NCI-H1930 (cell line): ENCODE results near the gene SLC7A7.
A peak's percentile ranks its signal among the peaks of the same experiment; 100 is the strongest.
"Not testable (repeated sequence)": the region's sequence is repeated elsewhere in the genome, so short reads cannot be mapped to it uniquely, and the experiment has no call there.

Experiments used
- DNase-seq, 2 experiments: peaks; one replicate each; lab custom pipeline; 2025; lab: John Stamatoyannopoulos, UW

The SLC7A7 gene

DNA sequence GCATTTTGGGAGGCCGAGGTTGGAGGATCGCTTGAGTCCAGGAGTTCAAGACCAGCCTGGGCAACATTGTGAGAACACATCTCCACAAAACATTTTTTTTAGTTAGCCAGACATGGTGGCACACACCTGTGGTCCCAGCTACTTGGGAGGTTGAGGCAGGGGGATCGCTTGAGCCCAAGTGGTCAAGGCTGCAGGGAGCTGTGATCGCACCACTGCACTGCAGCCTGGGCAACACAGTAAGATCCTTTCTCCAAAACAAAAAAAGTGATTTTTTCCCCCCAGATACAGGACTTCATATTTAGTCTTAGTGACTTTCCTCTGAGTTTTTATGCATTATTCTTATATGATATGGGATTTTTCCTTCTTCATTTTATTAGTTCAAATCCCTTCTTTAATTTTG is 28.6 kb downstream of the SLC7A7 start:
- DNase-seq: no peak

DNA sequence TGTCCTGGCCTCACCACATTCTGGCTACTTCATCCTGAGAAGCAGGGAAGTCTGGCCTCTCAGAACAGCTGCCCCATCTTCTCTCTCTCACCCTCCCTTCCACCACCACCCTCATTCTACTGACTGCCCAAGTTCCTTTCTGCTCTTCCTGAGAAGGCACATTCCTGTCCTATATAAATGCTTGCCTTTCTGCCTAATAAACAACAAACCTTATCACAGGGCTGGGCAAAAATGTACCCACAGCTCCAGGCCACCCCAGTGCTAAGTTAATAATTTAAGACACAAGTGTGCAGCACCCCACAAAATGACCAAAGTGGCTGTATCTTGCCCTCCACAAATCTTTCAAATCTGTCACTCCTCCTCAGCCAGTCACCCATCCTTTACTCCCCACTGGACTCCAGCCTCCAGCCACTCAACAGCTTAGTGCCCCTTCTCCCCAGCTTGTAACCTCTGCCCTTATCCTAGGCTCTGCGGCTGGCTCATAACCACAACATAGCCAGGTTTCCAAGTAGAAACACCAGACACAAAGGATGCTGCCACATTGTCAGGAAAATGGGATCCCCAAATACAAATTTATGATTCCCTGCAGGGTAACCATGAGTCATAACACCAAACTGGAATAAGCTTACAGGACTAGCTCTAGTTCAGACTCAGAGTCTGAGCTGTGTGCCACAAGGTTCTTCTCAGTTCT is 33.8 kb downstream of the SLC7A7 start:
- no peak for DNase-seq

DNA sequence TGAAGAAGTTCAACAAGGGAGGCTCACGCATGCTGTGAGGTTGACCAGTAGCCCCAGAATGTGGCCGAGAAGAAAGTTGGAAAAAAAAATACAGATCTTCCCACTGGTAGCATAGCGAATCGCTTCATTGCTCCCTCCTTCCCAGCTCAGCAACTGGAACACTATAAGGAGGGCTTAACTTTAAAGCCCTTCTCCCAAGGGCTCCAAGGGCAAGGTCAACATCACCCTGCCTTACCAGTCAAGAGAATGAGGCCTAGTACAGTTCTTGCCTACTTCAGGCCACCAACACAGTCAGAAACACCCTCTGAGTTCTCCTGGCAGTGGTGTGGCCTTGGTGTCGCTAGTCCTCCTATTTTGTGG is 34.3 kb downstream of the SLC7A7 start:
- no peak for DNase-seq

DNA sequence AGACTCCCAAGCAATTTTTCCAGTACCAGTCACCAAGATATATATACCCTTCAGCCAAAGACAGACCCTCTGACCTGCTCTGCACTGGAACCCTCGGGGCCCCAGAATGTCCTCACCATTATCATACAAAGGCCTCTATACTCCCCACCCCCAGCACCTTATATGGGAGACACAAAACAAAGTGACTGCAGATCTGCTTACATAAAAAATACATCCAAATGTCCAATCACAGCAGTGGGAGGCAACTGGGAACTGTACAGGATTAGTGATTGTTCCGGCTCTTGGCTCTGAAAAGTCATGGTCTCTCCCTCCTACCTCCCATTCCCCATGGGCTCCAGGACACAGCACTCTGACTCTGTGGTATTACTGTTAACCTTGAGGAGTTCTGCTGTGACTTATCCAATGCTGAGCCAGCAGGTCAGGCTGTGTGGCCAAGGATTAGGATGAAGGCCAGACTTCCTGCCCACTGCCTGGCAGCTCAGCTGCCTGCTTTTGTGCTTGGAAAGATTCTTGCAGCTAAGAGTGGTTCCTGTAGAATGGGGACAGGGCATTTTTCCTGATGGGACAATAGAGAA is 35.0 kb downstream of the SLC7A7 start:
- DNase-seq: no peak

DNA sequence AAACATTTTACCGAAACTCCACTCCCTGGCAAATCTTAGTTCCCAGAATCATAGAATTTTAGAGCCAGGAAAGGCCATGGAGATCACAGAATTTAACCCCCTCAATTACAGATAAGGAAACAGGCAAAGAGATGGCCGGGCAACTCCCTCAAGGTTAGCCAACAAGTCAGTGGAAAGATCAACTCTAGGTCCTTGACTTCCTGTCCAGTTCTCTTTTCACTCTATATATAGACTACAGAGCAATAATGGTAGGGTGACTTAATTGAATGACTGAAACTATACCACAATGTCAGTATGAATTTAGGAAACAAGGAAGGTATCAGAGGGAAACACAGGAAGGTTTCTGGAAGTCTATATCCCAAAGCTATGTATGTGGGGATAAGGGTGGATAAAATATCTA is 37.2 kb downstream of the SLC7A7 start:
- no peak for DNase-seq

GRCh38 chr14:22776849-22777248 is 38.4 kb downstream of the SLC7A7 start:
- DNase-seq: not testable (repeated sequence)

DNA sequence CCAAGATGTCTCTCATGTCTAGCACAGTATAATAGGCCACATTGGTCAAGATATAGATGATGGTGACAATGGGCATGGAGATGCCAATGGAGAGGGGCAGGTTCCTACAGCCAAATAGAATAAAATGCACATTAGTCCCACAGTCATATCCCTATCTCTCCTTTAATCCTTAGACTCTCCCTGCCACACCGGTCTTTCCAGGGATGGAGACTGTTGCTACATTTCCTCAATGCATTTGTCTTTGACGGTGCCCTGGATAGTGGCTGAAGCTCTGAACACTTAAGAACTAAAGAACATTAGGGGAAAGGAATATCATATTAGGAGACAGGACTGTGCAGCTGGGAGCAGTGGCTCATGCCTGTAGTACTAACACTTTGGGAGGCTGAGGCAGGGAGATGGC is 39.0 kb downstream of the SLC7A7 start:
- DNase-seq: no peak

DNA sequence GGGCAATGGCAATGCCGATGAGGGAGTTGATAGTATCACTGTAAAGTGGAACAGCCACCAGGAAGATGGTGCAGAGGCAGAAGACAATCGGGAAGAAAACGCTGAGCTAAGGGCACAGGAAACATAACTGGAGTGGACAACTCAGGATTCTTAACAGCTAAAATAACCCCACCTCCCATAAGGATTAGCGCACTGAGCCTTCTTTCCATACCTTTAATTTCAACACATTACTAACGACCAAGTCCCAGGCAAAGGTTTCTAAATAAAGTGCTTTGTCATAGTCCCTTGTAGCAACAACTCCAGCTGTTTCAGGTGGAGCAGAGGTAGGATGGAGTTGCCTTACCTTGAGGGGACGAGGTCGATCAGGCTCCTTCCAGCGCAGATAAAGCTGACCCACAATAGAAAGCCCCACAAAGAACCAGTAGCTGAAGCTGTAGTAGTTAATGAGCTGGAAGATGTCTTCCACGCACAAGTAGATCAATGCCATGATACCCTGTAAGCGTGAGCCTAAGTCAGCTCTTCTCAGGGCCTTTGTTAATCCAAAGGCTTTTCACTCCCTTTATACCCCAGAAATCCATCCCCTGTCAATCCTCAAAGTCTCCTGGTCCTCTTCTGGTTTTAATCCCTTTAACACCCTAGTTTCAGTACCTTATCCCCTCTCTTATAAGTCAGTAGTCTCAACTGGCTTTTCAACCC is 41.1 kb downstream of the SLC7A7 start:
- DNase-seq: no peak

DNA sequence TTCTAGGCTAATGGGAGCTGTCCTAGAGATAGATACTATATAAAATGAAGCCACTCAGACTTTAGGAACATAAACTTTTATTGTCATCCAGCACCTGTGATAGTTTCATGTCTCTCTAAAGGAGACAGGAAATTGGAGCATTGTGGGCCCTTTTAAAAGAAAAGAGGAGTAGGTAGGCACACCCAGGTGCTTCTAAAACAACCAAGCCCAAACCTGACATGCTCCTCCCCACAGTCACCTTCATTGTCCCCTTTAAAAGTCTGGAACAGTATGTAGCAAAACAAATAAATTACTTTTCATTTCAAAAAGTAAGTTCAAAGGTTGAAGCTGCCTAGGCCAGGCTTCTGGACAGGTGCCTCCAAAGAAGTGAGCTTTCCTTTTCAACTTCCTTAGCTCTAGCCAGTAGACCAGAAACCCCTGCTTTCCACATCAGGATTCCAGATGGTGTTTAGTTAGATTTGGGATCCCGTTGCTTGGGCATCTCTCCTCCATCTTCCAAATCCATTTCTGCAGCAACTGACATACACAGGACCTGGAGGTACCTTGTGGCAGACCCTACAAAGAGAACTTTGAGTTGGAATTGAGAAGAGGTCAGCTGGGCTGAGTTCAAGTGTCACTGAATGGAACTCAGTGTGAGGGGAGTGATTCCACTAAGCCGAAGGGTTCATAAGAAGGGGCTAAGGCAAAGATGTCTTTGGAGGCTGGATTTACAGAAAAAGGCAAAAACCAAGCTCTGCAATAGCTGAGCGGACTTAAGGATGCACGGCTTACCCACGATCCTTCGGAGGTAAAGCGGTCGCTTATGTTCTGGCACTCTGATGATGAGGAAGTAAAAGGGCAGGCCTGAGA is 41.8 kb downstream of the SLC7A7 start:
- DNase-seq: no peak

DNA sequence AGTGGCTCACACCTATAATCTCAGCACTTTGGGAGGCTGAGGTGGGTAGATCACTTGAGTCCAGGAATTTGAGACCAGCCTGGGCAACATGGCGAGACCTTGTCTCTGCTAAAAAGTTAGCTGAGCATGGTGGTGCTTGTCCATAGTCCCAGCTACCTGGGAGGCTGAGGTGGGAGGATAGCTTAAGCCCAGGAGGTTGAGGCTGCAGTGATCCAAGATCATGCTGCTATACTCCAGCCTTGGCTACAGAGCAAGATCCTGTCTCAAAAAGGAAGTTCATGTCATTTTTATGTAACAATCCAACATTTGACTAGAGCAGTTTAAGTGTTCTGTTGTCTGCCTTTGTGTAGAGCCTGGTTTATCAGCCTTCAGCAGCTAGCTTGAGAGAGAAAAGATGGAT is 42.5 kb downstream of the SLC7A7 start:
- DNase-seq: no peak

DNA sequence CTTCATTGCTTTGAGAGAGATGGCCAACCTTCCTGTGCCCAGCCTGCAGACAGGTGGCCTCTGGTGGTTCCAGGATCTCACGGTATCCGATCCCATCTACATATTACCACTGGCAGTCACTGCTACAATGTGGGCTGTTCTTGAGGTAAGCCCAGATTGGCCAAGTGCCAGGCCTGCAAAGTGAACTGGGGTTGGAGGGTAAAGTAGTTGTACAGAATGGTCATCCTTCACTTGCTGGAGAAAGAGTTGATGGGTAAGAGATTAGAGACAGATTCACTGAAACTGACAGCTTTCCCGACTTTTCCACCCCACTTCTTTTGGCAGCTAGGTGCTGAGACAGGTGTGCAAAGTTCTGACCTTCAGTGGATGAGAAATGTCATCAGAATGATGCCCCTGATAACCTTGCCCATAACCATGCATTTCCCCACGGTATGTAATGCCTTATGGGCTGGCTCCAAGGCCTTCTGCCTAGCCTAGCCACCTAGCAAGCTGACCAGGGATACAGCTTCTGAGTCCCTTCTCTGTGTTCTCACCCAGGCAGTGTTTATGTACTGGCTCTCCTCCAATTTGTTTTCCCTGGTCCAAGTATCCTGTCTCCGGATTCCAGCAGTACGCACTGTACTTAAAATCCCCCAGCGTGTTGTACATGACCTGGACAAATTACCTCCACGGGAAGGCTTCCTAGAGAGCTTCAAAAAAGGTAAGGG is 44.6 kb downstream of the SLC7A7 start:
- no peak for DNase-seq

DNA sequence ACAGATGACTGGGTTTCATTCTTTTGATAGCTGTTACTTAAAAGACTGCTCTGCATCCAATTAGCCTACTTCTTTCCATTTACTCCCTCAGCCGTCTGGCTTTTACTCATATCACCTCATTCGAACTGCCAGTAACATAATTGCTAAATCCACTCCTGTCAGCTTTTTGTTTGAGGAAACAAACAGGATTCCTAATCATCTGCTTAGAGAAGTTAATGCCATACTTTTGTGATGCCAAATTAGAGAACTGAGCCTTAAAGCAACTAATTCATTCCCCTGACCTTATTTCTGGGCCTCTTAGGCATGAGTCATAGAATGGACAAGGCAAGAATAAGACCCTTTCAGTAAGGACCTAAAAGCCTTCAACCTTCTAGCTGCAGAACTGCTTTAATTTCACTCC is 45.9 kb downstream of the SLC7A7 start:
- no peak for DNase-seq

DNA sequence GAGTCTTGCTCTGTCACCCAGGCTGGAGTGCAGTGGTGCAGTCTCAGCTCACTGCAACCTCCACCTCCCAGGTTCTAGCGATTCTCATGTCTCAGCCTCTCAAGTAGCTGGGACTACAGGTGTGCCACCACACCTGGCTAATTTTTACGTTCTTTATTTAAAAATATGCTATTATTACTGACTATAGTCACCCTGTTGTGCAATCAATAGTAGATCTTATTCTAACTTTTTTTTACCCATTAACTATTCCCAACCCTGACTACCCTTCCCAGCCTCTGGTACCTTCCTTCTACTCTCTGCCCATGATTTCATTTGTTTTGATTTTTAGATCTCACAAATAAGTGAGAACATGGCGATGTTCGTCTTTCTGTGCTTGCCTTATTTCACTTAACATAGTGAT is 46.3 kb downstream of the SLC7A7 start:
- no peak for DNase-seq

GRCh38 chr14:22767323-22767589 is 48.0 kb downstream of the SLC7A7 start:
- no peak for DNase-seq

DNA sequence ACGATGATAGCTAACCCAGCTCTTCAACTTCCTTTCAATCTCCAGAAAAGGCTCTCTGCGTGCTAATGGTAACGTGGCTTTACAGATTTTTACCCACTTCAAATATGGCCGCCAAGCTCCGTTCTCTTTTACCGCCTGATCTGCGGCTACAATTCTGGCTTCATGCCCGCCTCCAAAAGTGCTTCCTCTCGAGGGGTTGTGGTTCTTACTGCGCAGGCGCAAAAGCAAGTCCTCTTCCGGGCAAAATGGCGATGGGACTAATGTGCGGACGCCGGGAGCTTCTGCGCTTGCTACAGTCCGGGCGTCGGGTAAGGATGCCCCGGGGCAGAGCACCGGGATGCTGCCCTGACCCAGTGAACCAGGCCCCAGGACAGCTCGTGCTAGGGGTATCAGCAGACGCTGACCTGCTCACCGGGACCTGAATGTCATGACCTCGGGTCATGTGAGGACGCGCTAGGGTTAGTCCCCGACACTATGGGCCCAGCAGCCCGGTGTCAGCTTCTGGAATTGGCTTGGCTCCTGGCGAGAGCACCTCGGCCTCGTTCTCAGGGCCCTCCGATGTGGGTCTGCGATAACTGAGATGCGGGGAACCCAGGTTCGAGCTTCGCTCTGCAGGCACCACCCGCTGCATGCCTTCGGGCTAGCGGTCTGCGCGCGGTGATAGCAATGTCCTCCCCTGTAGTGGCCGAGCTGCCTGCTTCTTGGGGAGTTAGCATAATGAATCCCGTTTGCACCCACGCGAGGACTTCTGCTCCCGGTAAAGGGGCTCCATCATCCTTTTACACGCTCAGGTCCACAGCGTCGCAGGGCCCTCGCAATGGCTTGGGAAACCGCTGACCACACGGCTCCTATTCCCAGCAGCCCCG is 48.5 kb downstream of the SLC7A7 start, which contains the start of gene OXA1L:
OXA1L (plus strand) TSS at position 232 of the 866 bp plus-strand sequence; CDS start at position 246, 14 bp downstream.
- DNase-seq: peak; percentile 93 to 96

- DNase-seq: no peak
Measured at GRCh38 chr14:22764382-22764781, 50.9 kb downstream of the SLC7A7 start.

DNA sequence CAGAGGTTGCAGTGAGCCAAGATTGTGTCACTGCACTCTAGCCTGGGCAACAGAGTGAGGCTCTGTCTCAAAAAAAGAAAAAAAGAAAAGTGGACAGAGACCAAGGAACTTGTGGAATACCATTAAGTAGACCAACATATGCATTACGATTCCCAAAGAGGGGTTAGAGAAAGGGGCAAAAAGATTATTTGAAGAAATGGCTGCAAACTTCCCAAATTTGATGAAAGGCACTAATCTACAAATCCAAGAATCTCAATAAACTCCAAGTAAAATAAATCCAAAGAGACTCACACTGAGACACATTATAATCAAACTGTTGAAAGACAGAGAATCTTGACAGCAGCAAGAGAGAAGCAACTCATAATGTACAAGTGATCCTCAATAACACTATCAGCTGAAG is 53.5 kb downstream of the SLC7A7 start:
- no peak for DNase-seq

- not testable (repeated sequence) for DNase-seq
Measured at GRCh38 chr14:22757972-22758650, 57.1 kb downstream of the SLC7A7 start.

GRCh38 chr14:22753586-22753985 is 61.6 kb downstream of the SLC7A7 start:
- no peak for DNase-seq

GRCh38 chr14:22752422-22752821 is 62.8 kb downstream of the SLC7A7 start:
- no peak for DNase-seq
